Calu3 (cell line): ENCODE measurements around the gene COPZ1. TPM values are rescaled to one million over a fixed set of nuclear protein-coding genes. Genes with fewer than 3 reads are reported as not detected.
A peak's percentile ranks its signal among the peaks of the same experiment; 100 is the strongest.

Source experiments
- BruUV-seq: library from RNA; stranded (reverse); fragments of 400-500 nt; replicated peaks from 2 replicates; lab custom pipeline; 2021; lab: Mats Ljungman, UMichigan
- CTCF ChIA-PET: fragments of 300-600 bp; sonication (Branson Sonifier 250); formaldehyde crosslinking; loops from one replicate; lab custom pipeline; 2022; ENCODE audit warnings: antibody characterized with exemption; lab: Charles Lee
- DNase-seq: peaks from one replicate; pipeline ENCODE4 v3.0.0; 2022
- H3K27ac Mint-ChIP-seq: one replicate; pipeline ENCODE4 v1.8.0; 2022; ENCODE audit warnings: mixed read lengths; ENCODE audit not compliant: unreplicated experiment
- H3K27me3 Mint-ChIP-seq: one replicate; pipeline ENCODE4 v1.8.0; 2022; ENCODE audit warnings: mixed read lengths; ENCODE audit not compliant: unreplicated experiment
- H3K36me3 Mint-ChIP-seq: one replicate; pipeline ENCODE4 v1.8.0; 2022; ENCODE audit warnings: mild to moderate bottlenecking, moderate library complexity, mixed read lengths; ENCODE audit not compliant: insufficient read depth, unreplicated experiment
- H3K4me1 Mint-ChIP-seq: one replicate; pipeline ENCODE4 v1.8.0; 2022; ENCODE audit warnings: mild to moderate bottlenecking, low read depth, mixed read lengths; ENCODE audit not compliant: unreplicated experiment
- H3K4me3 Mint-ChIP-seq: one replicate; pipeline ENCODE4 v1.8.0; 2022; ENCODE audit warnings: mild to moderate bottlenecking, low read depth, moderate library complexity, mixed read lengths; ENCODE audit not compliant: unreplicated experiment
- H3K9me3 Mint-ChIP-seq: one replicate; pipeline ENCODE4 v1.8.0; 2022; ENCODE audit warnings: low read depth, mixed read lengths; ENCODE audit not compliant: unreplicated experiment
- CTCF ChIP-seq: fragments of 200-600 bp; IDR thresholded peaks from one replicate; pipeline ENCODE4 v1.8.0; 2022; ENCODE audit warnings: antibody characterized with exemption; ENCODE audit not compliant: unreplicated experiment
- intact Hi-C: fragments of 100-400 bp; cut with micrococcal nuclease; formaldehyde crosslinking; loops from one replicate; pipeline ENCODE4 v1.10.0; 2022; ENCODE audit not compliant: unreplicated experiment
- total RNA-seq: library from RNA; stranded (reverse); gene quantifications from 2 replicates; pipeline ENCODE4 v1.2.3, GENCODE V29; 2022

COPZ1 gene
- total RNA-seq, 1 experiment from 2014 or later, result 173 TPM

- H3K27me3 Mint-ChIP-seq, result peaks cover 26% of the 10 kb centered on the region
- no TSS peak for BruUV-seq
- CTCF ChIA-PET, result no interaction called here
These were observed 64.2 kb downstream of the COPZ1 start for GRCh38 chr12:54389134-54389508.

DNA sequence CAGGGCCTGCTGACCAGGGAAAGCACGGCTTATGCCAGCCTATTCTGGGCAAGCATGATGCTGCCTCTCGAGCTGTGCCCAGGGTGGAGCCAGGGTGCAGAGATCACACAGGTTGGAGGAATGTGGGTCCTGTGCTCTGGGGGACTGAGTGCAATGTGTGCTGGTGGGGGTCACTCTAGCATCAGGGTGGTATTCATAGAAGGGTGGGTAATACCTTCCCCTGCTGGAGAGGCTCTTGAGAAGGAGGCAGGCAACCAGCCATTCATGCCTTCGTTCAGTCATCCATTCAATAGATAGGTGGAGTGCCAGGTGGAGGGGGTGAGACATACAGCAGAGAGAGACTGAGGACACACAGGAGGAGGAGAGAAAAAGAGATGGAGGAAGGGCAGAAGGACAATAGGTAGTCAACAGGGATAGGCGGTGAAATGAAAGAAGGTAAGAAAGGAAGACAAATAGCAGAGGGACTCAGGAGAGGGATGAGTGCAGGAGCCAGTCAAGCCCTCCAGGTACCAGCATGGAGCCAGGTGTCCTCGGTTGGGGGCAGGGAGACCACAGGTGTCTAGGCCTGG is 64.8 kb downstream of the COPZ1 start:
- Mint-ChIP-seq H3K4me3 (no peak overlapping the region), H3K9me3 (no peaks in the 10 kb centered on the region), H3K4me1 (peaks cover 25% of the 10 kb centered on the region), H3K36me3 (no peaks in the 10 kb centered on the region), H3K27me3 (peaks cover 26% of the 10 kb centered on the region), H3K27ac (no peak overlapping the region)
- CTCF ChIA-PET, result no interaction called here
- no TSS peak for BruUV-seq
- intact Hi-C loops, result no loop called here
- no peak for TF ChIP-seq CTCF
- no peak for DNase-seq

More at GRCh38 chr12:54389134-54389508, 64.2 kb downstream of the COPZ1 start:
- DNase-seq, result no peak
- Mint-ChIP-seq H3K9me3 (no peaks in the 10 kb centered on the region), H3K27ac (no peak overlapping the region), H3K4me1 (peaks cover 25% of the 10 kb centered on the region), H3K36me3 (no peaks in the 10 kb centered on the region), H3K4me3 (no peak overlapping the region)
- TF ChIP-seq CTCF, result no peak
- intact Hi-C loops, result no loop called here

DNA sequence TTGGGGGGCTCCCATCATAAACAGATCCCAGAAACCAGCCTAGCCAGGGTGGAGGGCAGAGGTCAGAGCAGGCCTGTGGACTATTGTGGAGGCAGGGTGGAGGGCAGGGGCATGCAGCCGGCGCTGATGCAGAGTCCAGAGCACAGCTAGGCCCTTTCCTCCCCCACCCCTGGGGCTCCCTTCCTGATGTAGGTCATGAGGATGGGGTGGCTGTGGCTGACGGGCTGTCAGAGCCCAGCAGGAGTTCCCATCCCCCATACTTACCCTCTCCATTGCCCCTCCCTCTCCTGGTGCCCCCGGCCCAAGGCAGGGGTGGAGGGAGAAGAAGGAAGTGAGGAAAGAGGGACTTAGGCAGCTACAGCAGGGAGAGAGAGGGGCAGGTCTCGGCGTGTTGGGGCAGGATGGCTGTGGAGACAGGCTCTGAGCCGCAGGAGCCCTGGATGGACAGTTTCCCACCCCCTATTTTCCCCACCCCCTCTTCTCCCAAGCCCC is 65.3 kb downstream of the COPZ1 start:
- TF ChIP-seq CTCF, result no peak
- Mint-ChIP-seq H3K4me1 (peaks cover 25% of the 10 kb centered on the region), H3K36me3 (no peaks in the 10 kb centered on the region), H3K9me3 (no peaks in the 10 kb centered on the region), H3K27me3 (peaks cover 26% of the 10 kb centered on the region), H3K27ac (no peak overlapping the region), H3K4me3 (no peak overlapping the region)
- DNase-seq, result no peak
- BruUV-seq, result no TSS peak
- CTCF ChIA-PET, result no interaction called here
- intact Hi-C loops, result no loop called here

DNA sequence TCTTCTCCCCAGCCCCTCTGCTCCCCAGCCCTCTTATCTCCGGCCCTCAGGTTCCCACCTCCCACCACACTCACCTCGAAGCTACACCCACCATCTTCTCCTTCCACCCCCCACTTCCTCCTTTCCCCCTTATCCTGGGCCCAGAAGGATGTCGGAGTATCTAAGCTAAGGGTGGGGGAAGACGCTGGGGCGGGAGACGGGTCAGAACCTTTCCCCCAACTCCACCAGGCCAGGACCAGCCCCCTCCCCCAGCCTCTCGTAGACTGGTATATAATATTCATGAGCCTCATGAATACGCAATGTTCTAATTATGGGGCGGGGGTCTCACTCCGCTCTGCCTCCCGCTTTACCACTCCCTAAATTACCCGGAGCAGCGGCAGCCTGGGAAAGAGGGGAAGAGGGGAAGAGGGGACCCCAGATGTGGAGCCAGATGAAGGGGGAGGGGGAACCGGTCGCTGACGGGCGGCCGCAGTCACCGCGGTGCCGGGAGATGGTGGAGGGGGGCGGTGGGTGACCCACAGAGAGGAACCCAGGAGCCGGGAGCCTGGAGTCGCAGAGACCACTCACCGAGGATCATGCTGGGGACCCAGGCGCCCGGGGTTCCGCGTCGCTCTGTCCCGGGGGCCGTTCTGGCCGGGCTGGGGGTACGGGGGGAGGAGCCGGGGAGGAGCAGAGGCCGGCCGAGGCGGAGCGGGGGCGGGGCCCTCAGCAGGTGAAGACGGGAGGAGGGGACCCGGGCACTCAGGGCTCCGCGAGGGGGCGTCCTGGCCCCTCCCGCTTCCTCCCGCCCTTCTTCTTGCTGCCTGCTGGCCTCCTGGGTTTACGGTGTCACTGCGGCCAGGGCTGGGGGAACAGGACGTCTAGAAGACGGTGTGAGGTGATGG is 66.0 kb downstream of the COPZ1 start:
- BruUV-seq, result no TSS peak
- Mint-ChIP-seq H3K4me1 (peaks cover 23% of the 10 kb centered on the region), H3K27me3 (peaks cover 26% of the 10 kb centered on the region), H3K36me3 (no peaks in the 10 kb centered on the region), H3K27ac (no peak overlapping the region), H3K4me3 (peak overlapping the region; percentile 33), H3K9me3 (no peaks in the 10 kb centered on the region)
- intact Hi-C loops, result no loop called here
- CTCF ChIA-PET, result interaction anchor here (0.6 kb wide), 1 partner anchor 359 kb away, joined by 6 read pairs; no protein-coding TSS in a partner anchor
- no peak for TF ChIP-seq CTCF
- peak; percentile 69 for DNase-seq
